Activated CD4-positive, alpha-beta T cell treated with anti-CD3 and anti-CD28 coated beads, Interleukin-2, amount 50 U/mL, for 16 hours (primary cell): Measurements from ENCODE around the gene ZNF615.
"Not testable (repeated sequence)": the region's sequence is repeated elsewhere in the genome, so short reads cannot be mapped to it uniquely, and the experiment has no call there.

Source experiments
- DNase-seq: peaks from one replicate; pipeline ENCODE4 v3.0.0-alpha.2; 2020

The ZNF615 gene

DNA sequence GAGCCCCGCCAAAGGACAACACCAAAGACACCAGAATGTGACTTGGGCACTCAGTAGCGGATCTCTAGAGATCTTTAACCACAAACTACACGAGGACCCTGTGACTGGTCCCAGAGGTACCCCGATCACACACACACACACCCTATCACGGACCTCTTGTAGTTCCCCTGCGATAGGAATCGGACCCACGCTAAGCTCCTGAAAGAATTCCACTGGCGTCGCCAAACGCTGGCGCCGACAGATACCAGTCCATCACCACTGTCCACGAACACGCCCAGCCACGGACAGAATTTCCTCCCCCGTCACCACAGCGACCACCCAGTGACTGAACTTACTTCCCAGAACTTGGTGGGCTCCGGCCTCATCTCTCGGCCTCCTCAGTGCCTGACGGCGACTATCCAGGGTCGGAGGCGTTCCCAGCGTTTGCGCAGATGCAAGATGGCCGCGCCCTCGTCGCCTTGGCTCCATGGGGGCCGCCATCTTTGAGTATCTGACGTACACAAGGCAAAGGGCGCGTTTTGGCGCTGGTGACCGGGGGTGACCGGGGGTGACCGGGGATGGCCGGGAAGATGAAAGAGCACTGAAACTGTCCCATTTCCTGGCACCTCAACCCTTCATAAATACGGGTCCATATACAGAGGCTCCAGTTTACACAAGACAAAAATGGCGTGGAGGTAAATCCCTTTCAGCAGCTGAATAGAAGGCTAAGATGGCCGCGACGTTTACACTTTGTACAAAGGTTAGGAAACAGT is at the start of gene ZNF615:
Gene ZNF615 (minus strand): TSS at position 406 of the 752 bp plus-strand sequence. CDS start 4,500 bp downstream, outside the sequence.
- peak; percentile 87 for DNase-seq

DNA sequence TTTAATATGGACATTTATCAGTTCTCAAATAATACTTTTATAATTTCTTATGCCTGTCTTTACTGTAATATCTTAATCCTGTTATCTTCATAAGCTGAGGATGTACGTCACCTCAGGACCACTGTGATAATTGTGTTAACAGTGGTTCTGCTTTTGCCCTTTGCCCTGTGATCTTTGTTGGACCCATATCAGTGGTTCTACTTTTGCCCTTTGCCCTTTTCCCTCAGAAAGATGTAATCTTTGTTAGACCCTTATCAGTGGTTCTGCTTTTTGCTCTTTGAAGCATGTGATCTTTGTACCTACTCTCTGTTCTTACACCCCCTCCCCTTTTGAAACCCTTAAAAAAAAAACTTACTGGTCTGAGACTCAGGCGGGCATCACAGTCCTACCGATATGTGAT is 48.5 kb upstream of the ZNF615 start:
- DNase-seq: not testable (repeated sequence)

DNA sequence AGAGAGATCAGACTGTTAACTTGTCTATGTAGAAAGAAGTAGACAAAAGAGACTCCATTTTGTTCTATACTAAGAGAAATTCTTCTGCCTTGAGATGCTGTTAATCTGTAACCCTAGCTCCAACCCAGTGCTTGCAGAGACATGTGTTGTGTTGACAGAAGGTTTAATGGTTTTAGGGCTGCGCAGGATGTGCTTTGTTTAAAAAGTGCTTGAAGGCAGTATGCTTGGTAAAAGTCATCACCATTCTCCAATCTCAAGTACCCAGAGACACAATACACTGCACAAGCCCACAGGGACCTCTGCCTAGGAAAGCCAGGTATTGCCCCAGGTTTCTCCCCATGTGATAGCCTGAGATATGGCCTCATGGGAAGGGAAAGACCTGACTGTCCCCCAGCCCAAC is 43.7 kb upstream of the ZNF615 start:
- not testable (repeated sequence) for DNase-seq

DNA sequence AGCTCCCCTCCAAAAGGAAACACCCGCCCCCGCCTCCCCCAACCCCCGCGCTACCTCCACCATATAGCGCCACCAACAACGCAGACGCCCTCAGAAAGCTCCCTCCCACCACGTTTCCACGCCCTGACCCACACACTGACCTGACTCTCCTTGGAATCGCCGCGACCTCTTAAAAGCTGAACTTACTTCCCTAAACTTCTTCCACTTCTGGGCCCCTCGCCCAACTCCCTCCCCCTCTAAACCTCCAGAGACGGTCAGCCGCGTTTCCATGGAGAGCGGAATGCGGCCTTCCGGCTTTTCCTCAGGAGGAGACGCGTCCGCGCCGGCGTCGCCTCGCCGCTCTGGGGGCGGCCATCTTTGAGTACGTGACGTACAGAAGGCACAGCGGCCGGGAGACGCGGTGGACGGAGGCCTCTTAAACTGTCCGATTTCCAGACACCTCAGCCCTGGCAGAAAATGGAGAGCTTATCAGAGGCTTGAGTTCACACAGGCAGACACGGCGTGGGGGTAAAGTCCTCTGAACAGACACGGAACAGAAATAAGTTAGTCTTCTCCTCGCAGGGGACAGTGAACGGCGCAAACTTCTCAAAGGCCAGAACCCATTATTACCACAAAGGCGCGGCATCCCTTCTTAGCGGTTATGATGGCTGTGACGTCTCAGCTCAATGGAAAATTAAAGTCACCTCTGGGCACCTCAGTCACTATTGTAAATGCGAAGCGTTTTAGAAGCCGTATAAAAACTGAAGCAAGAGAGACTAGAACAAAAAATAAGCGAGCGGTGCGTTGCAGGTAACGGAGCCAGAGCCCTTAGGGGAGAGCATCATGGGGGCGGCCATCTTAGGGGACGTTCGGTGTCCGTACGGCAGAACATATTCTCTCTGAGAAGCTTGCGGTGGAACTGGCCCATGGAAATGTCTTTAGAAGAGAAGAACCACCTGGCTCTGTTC is 40.8 kb upstream of the ZNF615 start, which contains the start of gene ZNF432:
Gene ZNF432 (minus strand): TSS at position 284 of the 947 bp plus-strand sequence. CDS start 1,970 bp downstream, outside the sequence.
- peak; percentile 83 for DNase-seq

DNA sequence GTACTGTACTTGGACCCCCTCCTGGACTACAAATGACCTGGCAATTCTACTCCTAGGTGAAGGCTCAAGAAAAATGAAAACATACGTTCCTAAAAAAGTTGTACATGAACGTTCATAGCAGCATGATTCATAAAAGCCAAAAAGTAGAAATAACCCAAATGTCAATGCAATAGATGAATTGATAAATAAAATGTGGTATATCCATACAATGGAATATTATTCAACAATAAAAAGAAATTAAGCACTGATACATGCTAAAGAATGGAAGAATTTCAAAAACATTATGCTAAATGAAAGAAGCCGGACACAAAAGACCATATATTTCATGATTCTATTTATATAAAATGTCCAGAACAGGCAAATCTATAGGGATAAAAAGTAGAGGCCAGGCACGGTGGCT is 31.2 kb upstream of the ZNF615 start:
- no peak for DNase-seq

DNA sequence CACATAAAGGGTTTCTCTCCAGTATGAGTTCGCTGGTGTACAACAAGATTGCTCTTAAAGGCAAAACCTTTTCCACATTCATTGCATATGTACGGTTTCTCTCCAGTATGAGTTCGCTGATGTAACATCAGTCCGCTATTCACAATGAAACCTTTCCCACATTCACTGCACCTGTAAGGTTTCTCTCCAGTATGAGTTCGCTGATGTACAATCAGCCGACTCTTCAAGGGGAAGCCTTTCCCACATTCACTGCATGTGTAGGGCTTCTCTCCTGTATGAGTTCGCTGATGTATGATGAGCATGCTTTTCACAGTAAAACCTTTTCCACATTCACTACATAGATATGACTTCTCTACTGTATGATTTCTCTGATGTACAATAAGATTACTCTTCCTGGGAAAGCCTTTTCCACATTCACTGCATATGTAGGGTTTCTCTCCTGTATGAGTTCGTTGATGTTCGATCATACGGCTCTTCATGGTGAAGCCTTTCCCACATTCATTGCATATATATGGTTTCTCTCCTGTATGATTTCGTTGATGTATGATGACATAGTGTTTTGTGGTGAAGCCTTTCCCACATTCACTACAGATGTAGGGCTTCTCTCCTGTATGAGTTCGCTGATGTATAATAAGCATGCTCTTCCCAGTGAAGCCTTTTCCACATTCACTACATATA is 26.2 kb upstream of the ZNF615 start:
- no peak for DNase-seq

DNA sequence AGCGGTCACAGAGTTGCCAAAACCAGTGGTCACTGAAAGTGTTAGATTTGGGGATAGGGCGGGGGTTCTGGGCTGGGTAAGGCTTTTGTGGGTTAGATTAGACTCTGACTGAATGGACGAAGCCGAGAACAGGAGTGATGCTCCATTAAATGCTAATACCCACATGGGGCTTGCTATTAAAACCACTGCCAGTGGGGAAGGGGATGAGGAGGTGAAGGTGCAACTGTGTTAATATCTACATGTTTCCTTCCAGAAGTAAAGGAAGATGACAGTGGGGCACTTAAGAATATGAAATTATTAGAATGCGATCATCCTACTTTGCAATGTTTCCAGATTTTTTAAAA is 20.7 kb upstream of the ZNF615 start:
- no peak for DNase-seq

DNA sequence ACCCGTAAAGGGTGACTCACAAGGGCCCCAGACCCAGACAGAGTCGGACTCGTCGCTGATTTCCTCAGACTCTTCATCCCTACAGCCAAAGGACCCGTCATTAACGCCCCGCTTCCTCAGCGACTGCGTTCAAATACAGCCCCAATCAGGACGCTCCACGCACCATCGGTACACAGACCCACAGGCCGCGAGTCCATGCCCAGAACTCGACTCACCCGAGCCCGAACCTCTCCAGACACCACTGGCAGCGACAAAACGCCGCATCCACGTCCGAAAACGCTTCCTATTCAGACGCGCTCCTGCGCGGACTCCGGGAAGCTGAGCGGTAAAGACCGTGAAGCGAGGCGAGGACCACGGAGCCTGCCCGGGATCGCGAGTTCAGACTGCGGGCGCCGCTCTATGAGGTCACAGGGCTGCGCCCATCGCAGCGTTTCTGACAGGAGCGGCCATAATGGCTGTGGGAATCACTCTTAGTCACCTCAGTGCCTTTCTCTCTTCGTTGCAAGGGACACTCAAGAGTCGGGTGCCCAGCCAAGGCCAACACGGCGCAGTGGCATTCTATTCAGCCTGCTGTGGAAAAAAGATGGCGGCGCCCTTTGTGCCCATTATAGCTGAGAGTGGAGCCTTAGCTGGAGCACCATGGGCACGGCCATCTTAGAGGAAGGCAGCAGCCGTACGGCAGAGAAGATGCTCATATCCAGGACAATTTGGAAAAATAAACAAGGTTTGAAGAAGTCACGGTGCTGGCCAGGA is 20.2 kb upstream of the ZNF615 start, which contains the start of gene ZNF614:
Gene ZNF614 (minus strand): TSS at position 353 of the 753 bp plus-strand sequence. CDS start 2,634 bp downstream, outside the sequence.
- DNase-seq: peak; percentile 86

DNA sequence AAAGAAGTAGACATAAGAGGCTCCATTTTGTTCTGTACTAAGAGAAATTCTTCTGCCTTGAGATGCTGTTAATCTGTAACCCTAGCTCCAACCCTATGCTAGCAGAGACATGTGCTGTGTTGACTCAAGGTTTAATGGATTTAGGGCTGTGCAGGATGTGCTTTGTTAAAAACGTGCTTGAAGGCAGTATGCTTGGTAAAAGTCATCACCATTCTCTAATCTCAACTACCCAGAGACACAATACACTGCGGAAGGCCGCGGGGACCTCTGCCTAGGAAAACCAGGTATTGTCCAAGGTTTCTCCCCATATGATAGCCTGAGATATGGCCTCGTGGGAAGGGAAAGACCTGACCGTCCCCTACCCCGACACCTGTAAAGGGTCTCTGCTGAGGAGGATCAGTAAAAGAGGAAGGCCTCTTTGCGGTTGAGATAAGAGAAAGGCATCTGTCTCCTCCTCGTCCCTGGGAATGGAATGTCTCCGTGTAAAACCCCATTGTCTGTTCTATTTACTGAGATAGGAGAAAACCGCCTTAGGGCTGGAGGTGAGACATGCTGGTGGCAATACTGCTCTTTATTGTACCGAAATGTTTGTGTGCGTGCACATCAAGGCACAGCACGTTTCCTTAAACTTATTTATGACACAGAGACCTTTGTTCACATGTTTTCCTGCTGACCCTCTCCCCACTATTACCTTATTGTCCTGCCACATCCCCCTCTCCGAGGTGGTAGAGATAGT is 18.4 kb upstream of the ZNF615 start:
- not testable (repeated sequence) for DNase-seq

DNA sequence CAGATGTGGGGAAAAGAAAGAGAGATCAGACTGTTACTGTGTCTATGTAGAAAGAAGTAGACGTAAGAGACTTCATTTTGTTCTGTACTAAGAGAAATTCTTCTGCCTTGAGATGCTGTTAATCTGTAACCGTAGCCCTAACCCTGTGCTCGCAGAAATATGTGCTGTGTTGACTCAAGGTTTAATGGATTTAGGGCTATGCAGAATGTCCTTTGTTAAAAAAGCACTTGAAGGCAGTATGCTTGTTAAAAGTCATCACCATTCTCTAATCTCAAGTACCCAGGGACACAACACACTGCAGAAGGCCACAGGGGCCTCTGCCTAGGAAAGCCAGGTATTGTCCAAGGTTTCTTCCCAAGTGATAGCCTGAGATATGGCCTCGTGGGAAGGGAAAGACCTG is 16.5 kb upstream of the ZNF615 start:
- not testable (repeated sequence) for DNase-seq

DNA sequence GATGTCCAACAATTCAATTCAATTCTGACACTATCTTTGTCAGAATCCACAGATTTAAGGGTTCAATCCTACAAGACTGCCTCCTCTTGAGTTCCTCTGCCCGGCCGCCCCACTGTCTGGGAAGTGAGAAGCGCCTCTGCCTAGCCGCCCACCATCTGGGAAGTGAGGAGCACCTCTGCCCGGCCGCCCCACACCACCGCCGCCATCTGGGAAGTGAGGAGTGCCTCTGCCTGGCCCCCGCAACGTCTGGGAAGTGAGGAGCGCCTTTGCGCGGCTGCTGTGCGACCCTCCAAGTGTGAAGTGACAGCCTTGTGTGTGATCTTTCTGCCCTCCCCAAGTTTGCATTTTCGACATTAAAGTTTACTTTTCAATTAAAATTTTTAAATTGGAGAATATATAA is 14.2 kb upstream of the ZNF615 start:
- no peak for DNase-seq

DNA sequence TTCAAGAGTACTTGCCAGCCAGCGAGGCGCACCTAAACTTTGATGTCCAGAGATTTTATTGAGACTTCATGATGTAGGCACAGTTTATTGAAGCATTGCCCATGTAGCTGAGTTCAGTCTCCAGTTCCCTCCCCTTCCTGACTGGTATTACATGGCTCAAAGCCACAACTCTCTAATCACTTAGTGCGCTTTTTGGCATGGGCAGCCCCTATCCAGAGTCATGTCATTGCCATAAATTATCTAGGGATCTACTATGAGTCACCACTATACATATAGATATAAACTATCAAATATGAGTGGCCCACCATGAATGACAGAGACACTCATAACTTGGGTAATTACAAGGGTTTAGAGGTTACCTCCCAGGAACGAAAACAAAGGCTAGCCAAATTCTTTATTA is 12.5 kb upstream of the ZNF615 start:
- DNase-seq: no peak

DNA sequence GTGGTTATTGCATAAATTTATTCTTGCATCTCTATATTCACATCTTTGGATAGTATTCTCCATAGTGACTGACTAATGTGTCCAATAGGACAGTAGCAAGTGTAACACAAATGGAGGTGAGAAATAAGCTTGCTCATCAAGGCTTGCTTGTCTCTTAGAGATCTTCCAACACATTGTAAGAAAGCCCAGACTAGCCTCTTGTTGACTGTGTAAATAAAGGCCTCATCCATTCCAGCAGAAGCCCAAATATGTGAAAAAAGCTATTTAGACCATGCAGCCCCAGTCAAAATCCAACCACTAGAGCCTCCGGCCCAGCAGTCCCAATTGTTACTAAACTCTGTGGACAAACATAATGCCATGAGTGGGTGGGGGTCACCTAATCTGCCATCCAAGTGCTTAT is 2.7 kb upstream of the ZNF615 start:
- no peak for DNase-seq

DNA sequence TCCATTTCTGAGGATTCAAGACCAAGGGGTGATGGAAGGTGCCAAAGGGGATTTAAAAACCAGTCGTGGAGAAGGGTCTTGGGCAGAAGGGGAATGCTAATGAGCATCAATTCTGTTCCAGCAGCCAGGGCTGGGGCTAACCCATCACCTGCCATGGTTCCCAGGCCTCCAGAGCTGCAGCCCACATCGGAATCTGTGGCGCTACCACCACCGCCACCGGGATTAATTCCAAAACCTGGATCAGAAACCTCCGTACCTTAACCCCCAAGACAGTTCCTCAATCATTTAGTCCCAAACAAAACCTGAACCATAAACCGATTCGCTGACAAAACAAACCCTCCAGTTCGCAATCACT is 583 bp downstream of the ZNF615 start:
- DNase-seq: no peak

DNA sequence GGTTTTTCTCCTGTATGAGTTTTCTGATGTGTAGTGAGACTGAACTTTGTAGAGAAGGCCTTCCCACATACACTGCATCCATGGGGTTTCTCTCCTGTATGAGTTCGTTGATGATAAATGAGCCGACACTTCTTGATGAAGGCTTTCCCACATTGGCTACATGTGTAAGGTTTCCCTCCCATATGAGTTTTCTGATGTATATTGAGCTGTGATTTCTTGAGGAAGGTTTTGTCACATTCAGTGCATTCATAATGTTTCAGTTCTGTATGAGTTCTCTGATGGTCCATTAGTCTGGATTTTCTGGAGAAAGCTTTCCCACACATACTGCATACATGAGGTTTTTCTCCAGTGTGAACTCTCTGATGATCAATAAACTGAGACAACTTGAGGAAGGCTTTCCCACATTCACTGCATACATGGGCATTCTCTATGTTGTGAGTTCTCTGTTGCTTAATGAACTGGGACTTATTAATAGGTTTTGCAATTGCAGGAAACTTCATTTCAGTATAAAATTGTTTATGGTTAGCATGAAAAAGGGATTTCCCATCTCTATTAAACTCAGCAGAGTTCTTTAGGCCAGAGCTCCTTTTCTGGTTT is 13.9 kb downstream of the ZNF615 start:
- no peak for DNase-seq

DNA sequence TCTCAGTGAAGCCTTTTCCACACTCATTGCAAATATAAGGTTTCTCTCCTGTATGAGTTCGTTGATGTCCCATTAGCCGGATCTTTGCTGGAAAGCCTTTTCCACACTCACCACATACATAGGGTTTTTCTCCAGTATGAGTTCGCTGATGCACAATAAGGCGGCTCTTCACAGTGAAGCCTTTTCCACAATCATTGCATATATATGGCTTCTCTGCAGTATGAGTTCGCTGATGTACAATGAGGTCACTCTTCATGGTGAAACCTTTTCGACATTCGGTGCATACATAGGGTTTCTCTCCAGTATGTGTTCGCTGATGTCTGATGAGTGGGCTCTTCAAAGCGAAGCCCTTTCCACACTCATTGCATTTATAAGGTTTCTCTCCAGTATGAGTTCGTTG is 14.6 kb downstream of the ZNF615 start:
- no peak for DNase-seq

DNA sequence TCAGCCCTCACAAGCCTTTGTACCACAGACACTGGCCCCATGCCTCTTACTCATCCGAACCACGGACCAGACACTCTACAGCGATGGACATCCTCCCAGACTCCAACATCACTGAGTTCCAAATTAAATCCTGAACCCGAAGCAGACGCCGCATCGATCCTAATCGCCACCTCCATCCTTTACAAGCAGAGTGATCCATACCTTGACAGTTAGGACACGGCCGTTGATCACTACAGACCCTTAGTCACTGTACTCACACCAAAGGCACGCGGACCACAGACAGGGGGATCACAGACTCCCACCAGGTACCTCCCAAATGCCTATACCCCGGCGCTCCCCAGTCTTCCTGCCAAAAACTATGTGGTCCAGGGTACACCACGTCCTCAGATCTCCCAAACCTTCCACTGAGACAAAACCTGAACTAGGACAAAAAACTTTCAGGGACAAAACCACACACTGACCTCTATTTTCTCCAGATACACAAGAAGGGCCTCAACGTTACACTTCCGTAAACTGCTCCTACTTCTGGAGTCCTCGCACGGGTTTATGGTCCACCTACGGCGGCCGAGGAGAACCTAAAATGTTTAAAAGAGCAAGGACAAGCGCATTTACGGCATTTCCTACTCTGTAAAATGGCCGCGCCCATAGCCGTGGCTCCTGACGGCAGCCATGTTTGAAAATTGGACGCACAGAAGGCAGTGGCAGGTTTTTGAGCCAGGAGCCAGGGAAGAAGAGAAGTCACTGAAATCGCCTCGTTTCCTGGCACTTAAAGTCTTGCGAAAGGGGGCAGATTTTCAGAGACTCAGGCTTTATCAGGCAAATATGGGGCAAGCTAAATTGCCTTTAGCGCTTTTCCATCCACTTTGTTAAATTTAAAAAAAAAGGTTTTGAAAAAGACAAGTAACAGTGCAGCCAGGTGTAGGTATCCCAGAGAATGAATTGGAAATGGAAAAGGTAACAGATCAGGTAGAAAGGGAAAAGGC is 21.4 kb downstream of the ZNF615 start, which contains the start of gene ZNF350:
Gene ZNF350 (minus strand): TSS at position 532 of the 983 bp plus-strand sequence. CDS start 12,480 bp downstream, outside the sequence.
- peak; percentile 92 for DNase-seq

DNA sequence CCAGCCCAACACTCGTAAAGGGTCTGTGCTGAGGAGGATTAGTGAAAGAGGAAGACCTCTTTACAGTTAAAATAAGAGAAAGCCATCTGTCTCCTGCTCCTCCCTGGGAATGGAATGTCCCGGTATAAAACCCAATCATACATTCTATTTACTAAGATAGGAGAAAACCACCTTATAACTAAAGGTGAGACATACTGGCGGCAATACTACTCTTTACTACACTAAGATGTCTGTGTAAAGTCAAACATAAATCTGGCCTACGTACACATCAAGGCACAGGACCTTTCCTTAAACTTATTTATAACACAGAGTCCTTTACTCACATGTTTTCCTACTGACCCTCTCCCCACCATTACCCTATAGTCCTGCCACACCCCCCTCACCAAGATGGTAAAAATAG is 24.6 kb downstream of the ZNF615 start:
- no peak for DNase-seq

DNA sequence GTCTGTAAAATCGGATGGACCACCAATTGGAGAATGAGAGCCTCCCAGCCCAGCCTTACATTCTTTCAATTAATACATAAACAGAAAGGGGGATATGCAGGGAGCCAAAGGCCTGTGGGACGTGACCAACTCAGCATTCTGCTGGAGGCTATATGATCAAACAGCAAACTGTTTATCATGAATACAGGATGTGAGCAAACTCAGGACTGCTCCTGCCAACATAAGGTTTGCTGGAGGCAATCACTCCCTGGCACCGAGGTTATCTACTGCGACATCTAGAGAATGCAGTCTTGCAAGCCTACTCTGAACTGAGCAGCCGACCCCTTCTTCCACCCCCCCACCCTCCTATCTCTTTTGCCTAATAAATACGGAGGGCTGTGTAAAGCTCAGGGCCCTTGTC is 27.1 kb downstream of the ZNF615 start:
- not testable (repeated sequence) for DNase-seq
